GM18907 (cell line): ENCODE data around the gene PARD3.

ENCODE experiments used
- ATAC-seq: cut with Tn5 transposase; IDR thresholded peaks from one replicate; pipeline ENCODE4 v1.9.1; 2021; ENCODE audit warnings: mild to moderate bottlenecking, moderate library complexity; ENCODE audit not compliant: unreplicated experiment

PARD3 gene

GRCh38 chr10:34244756-34245484 lies 570.2 kb downstream of the PARD3 start:
- ATAC-seq, result no peak

DNA sequence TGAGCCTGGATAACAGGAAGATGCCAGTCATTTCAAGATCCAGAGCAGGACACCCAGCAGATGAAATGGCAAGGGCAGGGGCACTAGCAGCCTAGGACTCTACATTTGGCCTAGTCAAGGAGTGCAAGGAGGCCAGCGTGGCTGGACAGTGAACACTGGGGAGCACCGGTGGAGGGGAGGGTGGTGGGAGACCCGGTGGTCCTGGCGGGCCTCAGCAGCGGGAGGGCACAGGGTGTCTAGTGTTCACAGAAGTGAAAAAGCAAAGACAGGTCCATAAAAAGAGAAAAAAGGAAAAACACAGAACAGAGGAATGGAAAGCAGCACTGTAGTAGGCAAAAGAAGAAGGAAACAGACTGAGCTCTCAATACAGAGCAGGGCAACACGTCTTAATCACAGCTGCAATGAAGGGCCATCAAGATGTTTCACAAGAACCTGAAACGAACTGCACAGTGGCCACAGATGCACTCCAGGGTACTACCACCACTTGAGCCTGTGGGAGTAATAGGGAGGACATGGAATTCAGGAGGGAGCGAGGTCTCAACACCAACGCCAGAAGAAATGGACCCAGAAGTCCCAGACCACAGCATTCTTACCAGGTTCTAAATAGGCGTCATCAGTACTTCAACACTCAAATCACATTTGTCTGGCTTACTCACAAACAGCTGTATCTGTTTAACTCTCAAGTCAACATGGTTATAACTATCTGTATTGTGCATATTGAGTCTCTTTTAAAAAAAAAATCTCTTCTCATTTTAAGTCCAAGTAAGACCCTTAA lies 573.7 kb downstream of the PARD3 start:
- ATAC-seq, result no peak

DNA sequence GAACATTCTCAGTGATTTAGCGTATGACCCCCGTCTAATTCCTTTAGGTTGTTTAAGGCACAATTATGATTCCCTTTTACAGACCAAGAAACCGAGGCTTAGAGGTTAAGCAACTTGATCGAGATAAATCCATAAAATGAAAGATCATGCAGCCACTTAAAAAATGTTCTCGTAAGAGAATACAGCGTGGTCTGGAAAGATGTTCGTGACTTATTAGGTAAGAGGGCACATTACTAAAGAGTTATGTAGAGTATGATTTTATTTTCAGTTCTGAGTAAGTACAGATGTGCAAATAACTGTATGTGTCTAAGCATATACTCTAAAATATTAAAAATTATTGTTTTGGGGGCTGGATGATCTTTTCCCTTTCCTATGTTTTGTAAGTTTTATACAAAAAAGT lies 575.1 kb downstream of the PARD3 start:
- no peak for ATAC-seq

- no peak for ATAC-seq
Observed at GRCh38 chr10:34237898-34238455, 577.1 kb downstream of the PARD3 start.

GRCh38 chr10:34236931-34237330 lies 578.2 kb downstream of the PARD3 start:
- peak; percentile 64 for ATAC-seq

- ATAC-seq, result no peak
Observed at GRCh38 chr10:34235164-34235832, 579.8 kb downstream of the PARD3 start.

- ATAC-seq, result no peak
Observed at GRCh38 chr10:34232481-34232880, 582.6 kb downstream of the PARD3 start.

DNA sequence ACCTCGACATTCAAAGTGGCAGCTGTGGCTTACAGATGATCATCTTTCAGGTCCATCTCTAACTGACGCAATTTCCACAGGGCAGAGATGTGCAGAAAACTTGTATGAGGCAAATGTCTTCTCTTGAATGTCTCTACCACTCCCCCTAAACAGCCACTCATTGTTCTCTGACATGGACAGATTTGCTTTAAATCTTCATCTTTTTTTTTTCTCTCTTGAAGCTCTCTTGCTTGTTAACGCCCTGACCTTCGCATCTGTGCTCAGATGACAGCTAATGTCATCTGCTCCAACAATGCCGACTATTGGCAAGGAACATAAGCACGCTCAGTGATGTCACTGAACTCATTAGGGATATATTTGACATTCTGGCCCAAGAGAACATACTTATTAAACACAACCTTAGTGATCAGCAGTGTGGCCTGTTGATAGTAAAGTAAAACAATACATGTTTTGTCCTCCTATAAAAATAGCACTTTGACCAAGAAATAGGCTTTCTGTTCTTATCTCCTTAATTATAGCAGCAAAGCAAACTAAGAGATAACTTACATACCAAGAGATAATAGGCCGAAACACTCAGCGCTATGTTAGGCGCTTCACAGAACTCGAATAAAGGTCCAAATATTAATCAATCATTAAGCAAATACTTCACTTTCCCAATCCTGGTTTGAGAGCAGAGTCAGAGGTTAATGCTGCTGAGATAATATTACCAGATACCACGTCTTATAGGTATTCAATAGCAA lies 583.5 kb downstream of the PARD3 start:
- ATAC-seq, result no peak

GRCh38 chr10:34229917-34230316 lies 585.2 kb downstream of the PARD3 start:
- ATAC-seq, result no peak

GRCh38 chr10:34228066-34228465 lies 587.0 kb downstream of the PARD3 start:
- ATAC-seq, result no peak

GRCh38 chr10:34224639-34225038 lies 590.5 kb downstream of the PARD3 start:
- no peak for ATAC-seq

DNA sequence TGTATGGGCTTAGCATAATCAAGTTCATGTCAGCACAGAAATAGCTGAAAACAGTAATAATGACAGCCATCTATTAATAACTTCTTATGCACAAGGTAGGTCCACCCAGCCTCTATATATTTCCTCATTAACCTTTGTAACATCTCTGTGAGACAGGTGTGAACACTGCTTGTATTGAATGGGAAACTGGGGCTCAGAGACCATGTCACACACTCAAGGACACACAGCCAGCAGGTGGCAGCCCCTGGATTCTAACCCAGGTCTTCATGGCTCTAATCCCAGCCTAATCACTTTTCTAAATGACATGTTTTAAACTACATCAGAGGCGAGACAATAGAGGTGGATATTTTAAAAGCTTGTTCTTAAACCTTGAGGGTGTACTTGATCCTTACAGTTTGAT lies 591.4 kb downstream of the PARD3 start:
- no peak for ATAC-seq

- ATAC-seq, result no peak
Observed at GRCh38 chr10:34222359-34222758, 592.7 kb downstream of the PARD3 start.

GRCh38 chr10:34219753-34220548 lies 595.1 kb downstream of the PARD3 start:
- no peak for ATAC-seq

- ATAC-seq, result no peak
Observed at GRCh38 chr10:34217524-34217923, 597.6 kb downstream of the PARD3 start.

DNA sequence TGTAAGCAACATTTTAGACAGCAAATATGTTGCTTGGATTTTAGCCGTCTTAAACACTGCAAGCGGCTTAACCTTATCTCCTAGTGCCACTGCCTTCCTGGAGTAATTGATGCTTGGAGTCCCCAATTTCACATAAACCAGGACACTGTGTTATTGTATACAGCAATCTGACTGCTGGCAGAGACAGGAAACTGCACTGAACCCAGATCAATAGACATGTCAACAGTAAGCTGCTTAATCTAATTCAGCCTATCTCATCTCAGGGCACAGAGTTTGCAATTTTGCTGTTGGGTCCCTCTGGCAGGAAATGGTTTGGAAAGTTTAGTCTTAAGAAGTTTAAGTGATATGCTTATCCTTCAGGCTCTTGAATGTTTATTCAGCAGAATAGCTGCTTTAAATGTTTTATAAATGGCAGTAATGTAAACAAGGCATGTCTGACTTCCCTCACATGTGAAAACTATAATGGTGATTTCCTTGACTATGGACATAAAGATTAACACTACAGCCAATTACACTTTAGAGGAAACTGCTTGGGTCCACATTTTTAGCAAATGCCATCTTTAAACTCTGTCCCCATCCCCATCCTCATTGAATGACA lies 598.6 kb downstream of the PARD3 start:
- ATAC-seq, result no peak

DNA sequence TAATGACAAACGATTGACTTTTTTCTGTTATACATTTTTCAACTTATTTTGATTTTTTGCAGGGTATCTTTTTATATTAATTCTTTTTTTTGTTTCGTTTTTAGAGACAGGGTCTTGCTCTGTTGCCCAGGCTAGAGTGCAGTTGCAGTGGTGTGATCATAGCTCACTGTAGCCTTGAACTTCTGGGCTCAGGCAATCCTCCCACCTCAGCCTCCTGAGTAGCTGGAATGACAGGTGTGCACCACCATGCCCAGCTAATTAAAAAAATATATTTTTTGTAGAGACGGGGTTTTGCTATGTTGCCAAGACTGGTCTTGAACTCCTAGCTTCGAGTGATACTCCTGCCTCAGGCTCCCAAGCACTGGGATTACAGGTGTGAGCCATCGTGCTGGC lies 601.3 kb downstream of the PARD3 start:
- ATAC-seq, result no peak

DNA sequence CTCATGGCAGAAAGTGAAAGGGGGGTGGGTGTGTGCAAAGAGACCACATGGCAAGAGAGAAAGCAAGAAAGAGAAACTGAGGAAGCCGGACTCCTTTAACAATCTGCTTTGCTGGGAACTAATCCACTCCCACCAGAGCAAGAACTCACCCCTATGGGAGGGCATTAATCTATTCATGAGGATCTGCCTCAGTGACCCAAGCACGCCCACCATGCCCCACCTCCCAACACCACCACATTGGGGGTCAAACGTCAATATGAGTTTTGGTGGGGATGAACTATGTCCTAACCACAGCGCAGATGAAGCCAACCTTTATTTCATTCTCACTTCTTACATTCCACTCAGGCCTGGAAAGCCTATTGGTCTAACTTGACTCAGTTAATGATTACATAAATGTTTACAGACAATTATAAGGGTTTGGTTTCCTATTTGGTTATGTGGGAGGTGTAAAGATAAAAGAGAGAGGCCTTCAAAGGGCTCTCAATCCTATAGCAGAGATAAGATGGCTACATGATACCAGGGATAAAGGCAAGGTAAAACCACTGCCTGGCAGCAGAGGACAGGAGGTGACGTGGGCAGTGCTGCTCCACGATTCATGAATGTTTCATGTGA lies 601.8 kb downstream of the PARD3 start:
- no peak for ATAC-seq

DNA sequence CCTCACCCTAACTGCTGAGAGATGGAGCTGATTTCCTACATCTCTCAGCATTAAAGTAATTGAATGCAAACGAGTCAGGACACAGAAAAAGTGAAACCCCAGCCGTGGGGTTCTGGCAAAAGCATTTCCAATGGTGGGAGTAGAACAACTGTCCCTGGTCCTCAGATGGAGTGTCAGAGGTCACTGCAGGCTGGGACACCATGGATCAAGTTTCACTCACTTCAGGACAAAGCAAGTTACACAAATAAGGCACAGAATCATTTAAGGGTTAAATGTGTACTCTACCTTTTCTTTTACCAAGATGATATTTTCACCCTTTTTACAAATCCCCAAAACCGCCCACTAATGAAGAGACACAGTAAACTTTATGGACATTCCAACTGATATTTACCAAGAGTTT lies 607.8 kb downstream of the PARD3 start:
- ATAC-seq, result no peak
